Neuronal stem cell (in vitro differentiated cells): Measurements from ENCODE around the gene LHX6.
A peak's percentile ranks its signal among the peaks of the same experiment; 100 is the strongest.

Source experiments
- DNase-seq: peaks from one replicate; pipeline ENCODE4 v3.0.0-alpha.2; 2013; ENCODE audit warnings: low spot score
- H2AFZ ChIP-seq: one replicate; pipeline ENCODE4 v1.6.1; 2013; ENCODE audit warnings: mild to moderate bottlenecking, low read length, inconsistent platforms
- H2AK5ac ChIP-seq: 2 replicates; pipeline ENCODE4 v1.6.1; 2013; ENCODE audit warnings: low read depth, mild to moderate bottlenecking, inconsistent platforms, low read length, moderate library complexity, mixed read lengths
- H2BK120ac ChIP-seq: 2 replicates; pipeline ENCODE4 v1.6.1; 2013; ENCODE audit warnings: low read depth, mild to moderate bottlenecking, inconsistent platforms, low read length, moderate library complexity, mixed read lengths
- H2BK12ac ChIP-seq: one replicate; pipeline ENCODE4 v1.6.1; 2013; ENCODE audit warnings: low read length, inconsistent platforms
- H2BK15ac ChIP-seq: 2 replicates; pipeline ENCODE4 v1.6.1; 2013; ENCODE audit warnings: mild to moderate bottlenecking, low read length, inconsistent platforms, mixed read lengths
- H2BK5ac ChIP-seq: one replicate; pipeline ENCODE4 v1.6.1; 2013; ENCODE audit warnings: inconsistent platforms, mild to moderate bottlenecking, low read length, moderate library complexity
- H3K14ac ChIP-seq: one replicate; pipeline ENCODE4 v1.6.1; 2013; ENCODE audit warnings: low read length, inconsistent platforms
- H3K18ac ChIP-seq: 2 replicates; pipeline ENCODE4 v1.6.1; 2013; ENCODE audit warnings: low read length, inconsistent platforms
- H3K23ac ChIP-seq: 2 replicates; pipeline ENCODE4 v1.6.1; 2013; ENCODE audit warnings: low read depth, mild to moderate bottlenecking, mixed read lengths, low read length, inconsistent platforms; ENCODE audit not compliant: poor library complexity
- H3K27ac ChIP-seq: replicated peaks from 3 replicates; pipeline ENCODE4 v1.5.1; 2013; ENCODE audit warnings: low read length, inconsistent platforms
- H3K27me3 ChIP-seq, 3 experiments: 2 replicates each; pipeline ENCODE4 v1.6.1; 2013; ENCODE audit warnings: low read length in 3 of 3, mild to moderate bottlenecking in 2 of 3, inconsistent platforms in 1 of 3, low read depth in 1 of 3, mixed read lengths in 1 of 3, moderate library complexity in 1 of 3; ENCODE audit not compliant: control insufficient read depth in 3 of 3, insufficient read depth in 3 of 3
- H3K36me3 ChIP-seq, 2 donors: replicated peaks in 1 of 2; 2 replicates each; pipeline ENCODE4 v1.6.1; 2013; ENCODE audit warnings: low read length in 2 of 2; ENCODE audit not compliant: control insufficient read depth in 2 of 2, insufficient read depth in 2 of 2
- H3K4ac ChIP-seq: 2 replicates; pipeline ENCODE4 v1.6.1; 2013; ENCODE audit warnings: inconsistent platforms, mild to moderate bottlenecking, low read length, moderate library complexity
- H3K4me1 ChIP-seq, 2 donors: 1 replicate in 1 of 2; 2 replicates in 1 of 2; pipeline ENCODE4 v1.6.1; 2013; ENCODE audit warnings: low read length in 2 of 2, low read depth in 1 of 2; ENCODE audit not compliant: control insufficient read depth in 2 of 2, insufficient read depth in 1 of 2
- H3K4me2 ChIP-seq: one replicate; pipeline ENCODE4 v1.6.1; 2013; ENCODE audit warnings: mild to moderate bottlenecking, low read length, inconsistent platforms; ENCODE audit not compliant: insufficient read depth, poor library complexity, severe bottlenecking
- H3K4me3 ChIP-seq, 2 donors: 2 replicates each; pipeline ENCODE4 v1.5.1; 2013; ENCODE audit warnings: low read length in 2 of 2, mild to moderate bottlenecking in 2 of 2, inconsistent platforms in 1 of 2, moderate library complexity in 1 of 2
- H3K79me1 ChIP-seq: one replicate; pipeline ENCODE4 v1.6.1; 2013; ENCODE audit warnings: low read depth, mild to moderate bottlenecking, inconsistent platforms, low read length, moderate library complexity
- H3K9ac ChIP-seq: one replicate; pipeline ENCODE4 v1.6.1; 2013; ENCODE audit warnings: mild to moderate bottlenecking, low read depth, low read length, inconsistent platforms; ENCODE audit not compliant: poor library complexity
- H3K9me3 ChIP-seq, 2 donors: replicated peaks in 1 of 2; 2 replicates each; pipeline versions ENCODE3 to v1.6.1; 2013; ENCODE audit warnings: low read length in 2 of 2, mild to moderate bottlenecking in 2 of 2, inconsistent platforms in 1 of 2, low read depth in 1 of 2, mixed read lengths in 1 of 2, moderate library complexity in 1 of 2; ENCODE audit not compliant: control insufficient read depth in 2 of 2, insufficient read depth in 1 of 2
- H4K8ac ChIP-seq: one replicate; pipeline ENCODE4 v1.6.1; 2013; ENCODE audit warnings: low read depth, mild to moderate bottlenecking, inconsistent platforms, low read length, moderate library complexity
- H4K91ac ChIP-seq: one replicate; pipeline ENCODE4 v1.6.1; 2013; ENCODE audit warnings: low read length, low read depth, mild to moderate bottlenecking, inconsistent platforms; ENCODE audit not compliant: poor library complexity
- WGBS, 2 donors: extraction: QIAGEN DNeasy Blood & Tissue Kit; methylation state at CpG; one replicate each; pipeline ENCODE4 v1.1.7; 2013; ENCODE audit warnings: missing lambda C conversion rate in 2 of 2, mixed read lengths in 1 of 2; ENCODE audit not compliant: insufficient read length in 2 of 2, insufficient replicate concordance in 1 of 2; ENCODE audit errors: extremely low coverage in 2 of 2; 5-methylcytosine and 5-hydroxymethylcytosine counted together

Gene LHX6

DNA sequence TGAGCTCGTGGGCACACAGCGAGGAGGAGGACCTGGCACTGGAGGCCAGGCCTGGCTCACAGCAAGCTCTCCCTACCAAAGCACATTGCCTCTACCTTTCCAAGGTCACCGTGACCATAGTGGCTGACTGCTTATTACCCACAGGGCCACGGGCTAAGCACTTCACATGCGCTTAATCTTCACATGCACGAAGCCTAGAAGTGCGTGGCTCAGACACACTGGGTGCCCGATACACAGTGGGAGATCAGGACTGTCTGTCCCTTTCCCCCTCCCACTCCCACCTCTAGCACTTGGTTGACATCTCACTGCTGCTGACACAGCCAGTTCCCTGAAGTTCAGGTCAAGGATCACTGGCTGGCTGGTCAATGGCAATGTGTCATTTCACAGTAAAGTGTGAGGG is 23.6 kb downstream of the LHX6 start:
- Histone ChIP-seq H2BK120ac (no peak overlapping the region), H3K14ac (no peak overlapping the region), H2BK12ac (no peak overlapping the region), H3K27ac (no peak overlapping the region), H2BK5ac (no peak overlapping the region), H2AFZ (no peak overlapping the region), H3K18ac (peak overlapping the region; percentile 33), H2BK15ac (peak overlapping the region; percentile 77), H4K91ac (no peak overlapping the region), H3K79me1 (peaks cover 3% of the 10 kb centered on the region), H3K9me3 (peaks cover 0 to 3% of the 10 kb centered on the region in 2 donors), H3K4me2 (no peak overlapping the region), H3K23ac (peak overlapping the region; percentile 69), H3K27me3 (peaks cover 0 to 90% (median 0%) of the 10 kb centered on the region in 3 experiments), H3K4ac (peak overlapping the region; percentile 8), H3K9ac (no peak overlapping the region), H2AK5ac (peak overlapping the region; percentile 73), H3K4me3 (no peak overlapping the region), H4K8ac (peak overlapping the region; percentile 9), H3K36me3 (no peaks in the 10 kb centered on the region), H3K4me1 (peaks cover 2 to 4% of the 10 kb centered on the region in 2 donors)
- DNase-seq = no peak
- no CpG with 5 or more reads among the region's 8 CpGs for WGBS, 2 donors

DNA sequence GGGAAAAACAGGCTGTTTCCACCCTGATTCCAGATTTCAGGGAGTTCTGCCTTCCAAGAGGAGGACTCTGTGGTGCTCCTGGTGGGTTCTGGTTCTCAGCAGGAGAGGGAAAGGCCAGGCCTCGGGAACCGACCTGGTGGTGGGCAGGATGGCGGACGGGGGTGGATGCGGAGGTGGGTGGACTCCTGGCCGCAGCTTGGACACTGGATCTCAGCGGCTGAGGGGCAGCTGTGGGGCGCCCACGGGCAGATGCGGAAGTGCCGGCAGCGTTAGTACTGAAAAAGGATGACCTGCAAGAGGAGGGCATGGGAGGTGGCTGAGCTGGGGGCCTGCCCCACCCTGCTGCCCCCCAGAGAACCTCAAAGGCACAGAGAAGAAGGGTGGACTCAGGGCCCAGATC is 24.3 kb downstream of the LHX6 start:
- H2BK120ac ChIP-seq = no peak overlapping the region
- peak overlapping the region; percentile 46 for H3K18ac ChIP-seq
- H3K27me3 ChIP-seq = peaks cover 0 to 93% (median 0%) of the 10 kb centered on the region in 3 experiments
- DNase-seq = no peak
- no peak overlapping the region for H3K14ac ChIP-seq
- peaks cover 2 to 4% of the 10 kb centered on the region in 2 donors for H3K4me1 ChIP-seq
- H3K36me3 ChIP-seq = no peaks in the 10 kb centered on the region
- H3K4me2 ChIP-seq = no peak overlapping the region
- H2AFZ ChIP-seq = no peak overlapping the region
- no peak overlapping the region for H4K91ac ChIP-seq
- H3K27ac ChIP-seq = no peak overlapping the region
- H3K23ac ChIP-seq = no peak overlapping the region
- no peak overlapping the region for H3K4ac ChIP-seq
- H3K9me3 ChIP-seq = peaks cover 0 to 3% of the 10 kb centered on the region in 2 donors
- no peak overlapping the region for H4K8ac ChIP-seq
- H2BK15ac ChIP-seq = no peak overlapping the region
- no peak overlapping the region for H2BK12ac ChIP-seq
- no peak overlapping the region for H3K9ac ChIP-seq
- peak overlapping the region; percentile 70 for H2AK5ac ChIP-seq
- H3K79me1 ChIP-seq = peaks cover 2% of the 10 kb centered on the region
- peak overlapping the region; percentile 75 for H2BK5ac ChIP-seq
- no CpG with 5 or more reads among the region's 12 CpGs for WGBS, 2 donors
- H3K4me3 ChIP-seq = no peak overlapping the region

DNA sequence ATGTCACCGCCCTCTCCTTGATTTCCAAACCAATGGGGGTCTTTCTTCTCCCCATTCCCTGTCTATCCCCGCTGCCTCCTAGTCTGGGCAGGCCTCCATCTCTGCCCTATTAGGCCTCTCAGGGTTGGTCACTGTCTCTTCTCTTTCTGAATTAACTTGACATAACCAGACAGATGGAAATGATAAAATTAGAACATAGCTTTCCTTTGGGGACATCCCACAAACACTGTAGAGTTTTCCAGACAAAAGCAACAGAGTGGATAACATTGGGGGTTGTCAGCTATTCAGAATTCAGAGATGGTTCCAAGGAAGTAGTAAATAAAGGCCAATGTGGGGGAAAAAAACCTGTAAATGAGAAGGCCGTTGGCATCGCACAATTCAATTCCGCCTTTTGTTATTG is 24.7 kb downstream of the LHX6 start:
- no peak overlapping the region for H3K4me3 ChIP-seq
- peaks cover 0 to 93% (median 0%) of the 10 kb centered on the region in 3 experiments for H3K27me3 ChIP-seq
- H3K79me1 ChIP-seq = no peaks in the 10 kb centered on the region
- H3K23ac ChIP-seq = no peak overlapping the region
- H3K4me1 ChIP-seq = peaks cover 2 to 4% of the 10 kb centered on the region in 2 donors
- H2BK120ac ChIP-seq = no peak overlapping the region
- no peak overlapping the region for H2AFZ ChIP-seq
- peak overlapping the region; percentile 75 for H2BK5ac ChIP-seq
- H4K8ac ChIP-seq = no peak overlapping the region
- H3K27ac ChIP-seq = no peak overlapping the region
- no peak overlapping the region for H3K4me2 ChIP-seq
- H3K36me3 ChIP-seq = no peaks in the 10 kb centered on the region
- no peak overlapping the region for H3K14ac ChIP-seq
- DNase-seq = no peak
- H3K18ac ChIP-seq = no peak overlapping the region
- H2BK15ac ChIP-seq = no peak overlapping the region
- WGBS, 2 donors = no CpG with 5 or more reads among the region's 5 CpGs
- no peak overlapping the region for H2AK5ac ChIP-seq
- peaks cover 0 to 3% of the 10 kb centered on the region in 2 donors for H3K9me3 ChIP-seq
- H3K9ac ChIP-seq = no peak overlapping the region
- no peak overlapping the region for H2BK12ac ChIP-seq
- H4K91ac ChIP-seq = no peak overlapping the region
- H3K4ac ChIP-seq = no peak overlapping the region

DNA sequence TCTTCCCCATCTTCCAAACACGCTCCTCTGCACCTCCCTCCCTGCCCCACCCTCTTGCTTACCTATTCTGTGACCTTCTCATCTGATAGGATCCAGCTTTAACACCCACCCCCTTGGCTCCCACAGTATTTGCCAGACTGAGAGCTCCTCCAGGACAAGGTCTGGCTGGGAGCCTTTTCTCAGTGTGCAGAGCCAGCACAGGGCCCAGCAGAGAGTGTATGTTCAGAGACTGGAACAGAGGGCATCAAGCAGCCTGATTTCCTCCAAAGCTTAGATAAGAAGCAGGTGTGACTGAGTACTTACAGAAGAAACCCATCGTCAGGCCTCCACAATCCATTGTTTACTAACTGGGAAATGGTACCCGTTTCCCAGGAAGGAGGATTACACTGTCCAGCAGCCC is 26.6 kb downstream of the LHX6 start:
- no peak overlapping the region for H2BK15ac ChIP-seq
- H2BK5ac ChIP-seq = no peak overlapping the region
- H3K27me3 ChIP-seq = peaks cover 0 to 93% (median 0%) of the 10 kb centered on the region in 3 experiments
- H3K27ac ChIP-seq = no peak overlapping the region
- no peak overlapping the region for H3K18ac ChIP-seq
- H3K79me1 ChIP-seq = no peaks in the 10 kb centered on the region
- H2AK5ac ChIP-seq = no peak overlapping the region
- no peak overlapping the region for H3K4ac ChIP-seq
- H4K8ac ChIP-seq = no peak overlapping the region
- no peak overlapping the region for H3K4me2 ChIP-seq
- H3K9ac ChIP-seq = no peak overlapping the region
- no peak overlapping the region for H2BK120ac ChIP-seq
- DNase-seq = no peak
- H3K36me3 ChIP-seq = no peaks in the 10 kb centered on the region
- WGBS, 2 donors = 100% methylated on average over 1 of the region's 3 CpGs; no CpG with 5 or more reads in 1 of the 2 donors
- peaks cover 0 to 3% of the 10 kb centered on the region in 2 donors for H3K9me3 ChIP-seq
- no peak overlapping the region for H3K4me3 ChIP-seq
- H3K14ac ChIP-seq = no peak overlapping the region
- H2BK12ac ChIP-seq = no peak overlapping the region
- H3K4me1 ChIP-seq = peaks cover under 1 to 6% of the 10 kb centered on the region in 2 donors
- no peak overlapping the region for H2AFZ ChIP-seq
- H3K23ac ChIP-seq = no peak overlapping the region
- H4K91ac ChIP-seq = no peak overlapping the region
